HepG2 (cell line): Measurements from ENCODE around the gene ZNF544. TPM values are rescaled to one million over a fixed set of nuclear protein-coding genes. Genes with fewer than 3 reads are reported as not detected.

Experiments used
- ARHGAP35 ChIP-seq: sonication (generic); formaldehyde crosslinking; IDR thresholded peaks from 2 replicates; pipeline ENCODE4 v1.9.0; 2022; ENCODE audit warnings: mild to moderate bottlenecking, inconsistent platforms, moderate library complexity, missing genetic modification reagents, borderline replicate concordance
- CENPX ChIP-seq: sonication (generic); formaldehyde crosslinking; IDR thresholded peaks from 2 replicates; pipeline ENCODE4 v1.9.0; 2021; ENCODE audit warnings: mild to moderate bottlenecking, missing genetic modification reagents, moderate library complexity
- CSRNP2 ChIP-seq: sonication (generic); formaldehyde crosslinking; conservative IDR thresholded peaks from 2 replicates; pipeline ENCODE4 v1.8.0; 2022; ENCODE audit warnings: low read depth, missing genetic modification reagents
- DNMT3B ChIP-seq: conservative IDR thresholded peaks from 2 replicates; pipeline ENCODE4 v1.6.1; 2016; ENCODE audit warnings: missing biosample characterization, control low read depth
- EEA1 ChIP-seq: sonication (generic); formaldehyde crosslinking; IDR thresholded peaks from 2 replicates; pipeline ENCODE4 v1.5.1; 2020; ENCODE audit warnings: mild to moderate bottlenecking, missing genetic modification reagents, borderline replicate concordance
- MIER2 ChIP-seq: IDR thresholded peaks from 2 replicates; pipeline ENCODE4 v1.6.1; 2016; ENCODE audit warnings: missing biosample characterization, missing genetic modification reagents
- MXI1 ChIP-seq: IDR thresholded peaks from 3 replicates; pipeline ENCODE4 v1.6.1; 2012; ENCODE audit warnings: low read depth, low read length, inconsistent platforms, borderline replicate concordance
- PRMT3 ChIP-seq: sonication (generic); formaldehyde crosslinking; IDR thresholded peaks from 2 replicates; pipeline ENCODE4 v1.8.1; 2022; ENCODE audit warnings: low read depth, mild to moderate bottlenecking, moderate library complexity, missing genetic modification reagents, borderline replicate concordance
- RFXAP ChIP-seq: sonication (generic); formaldehyde crosslinking; IDR thresholded peaks from 2 replicates; pipeline ENCODE4 v1.4.0; 2020; ENCODE audit warnings: missing genetic modification reagents, borderline replicate concordance
- SUZ12 ChIP-seq: fragments of 150-350 bp; IDR thresholded peaks from 2 replicates; pipeline ENCODE4 v1.6.1; 2014; ENCODE audit warnings: low read depth, low read length
- TAF1 ChIP-seq: sonication (generic); formaldehyde crosslinking; IDR thresholded peaks from 2 replicates; pipeline ENCODE4 v1.4.0; 2020; ENCODE audit warnings: missing genetic modification reagents
- ZBTB34 ChIP-seq: sonication (generic); formaldehyde crosslinking; IDR thresholded peaks from 2 replicates; pipeline ENCODE4 v1.8.0; 2022; ENCODE audit warnings: mild to moderate bottlenecking, missing genetic modification reagents
- ZC3H4 ChIP-seq: sonication (generic); formaldehyde crosslinking; IDR thresholded peaks from 2 replicates; pipeline ENCODE4 v1.4.0; 2020; ENCODE audit warnings: missing genetic modification reagents, borderline replicate concordance
- ZNF180 ChIP-seq: sonication (generic); formaldehyde crosslinking; IDR thresholded peaks from 2 replicates; pipeline ENCODE4 v1.4.0; 2020; ENCODE audit warnings: low read depth, missing genetic modification reagents, borderline replicate concordance
- ZNF207 ChIP-seq: fragments of 450-650 bp; IDR thresholded peaks from 2 replicates; pipeline ENCODE4 v1.6.1; 2016; ENCODE audit warnings: antibody characterized with exemption, borderline replicate concordance
- ZNF263 ChIP-seq: sonication (generic); formaldehyde crosslinking; IDR thresholded peaks from 2 replicates; pipeline ENCODE4 v1.4.0; 2020; ENCODE audit warnings: missing genetic modification reagents
- ZNF292 ChIP-seq: sonication (generic); formaldehyde crosslinking; IDR thresholded peaks from 2 replicates; pipeline ENCODE4 v1.8.1; 2022; ENCODE audit warnings: mild to moderate bottlenecking, low read depth, missing genetic modification reagents, borderline replicate concordance
- ZNF546 ChIP-seq: sonication (generic); formaldehyde crosslinking; conservative IDR thresholded peaks from 2 replicates; pipeline ENCODE4 v1.8.1; 2023; ENCODE audit warnings: mild to moderate bottlenecking, missing genetic modification reagents
- ZNF75D ChIP-seq: sonication (generic); formaldehyde crosslinking; IDR thresholded peaks from 2 replicates; pipeline ENCODE4 v1.8.1; 2023; ENCODE audit warnings: missing genetic modification reagents, mild to moderate bottlenecking, borderline replicate concordance
- ZNF841 ChIP-seq: sonication (generic); formaldehyde crosslinking; IDR thresholded peaks from 2 replicates; pipeline ENCODE4 v1.8.1; 2023; ENCODE audit warnings: missing genetic modification reagents, borderline replicate concordance
- polyA plus RNA-seq, 8 experiments: library from polyadenylated mRNA; depleted of rRNA in 3 of 8; stranded (reverse) in 7 of 8; unstranded in 1 of 8; fragments of >200 nt; fragmentation: Illumina TruSeq in 4 of 8; extraction: Trizol in 4 of 8; gene quantifications; 2 replicates each; pipeline versions ENCODE4 v1.2.1 to v1.2.3, GENCODE V29; 2011 to 2016; ENCODE audit warnings: low read depth in 4 of 8, missing spikeins in 1 of 8, mixed read lengths in 1 of 8; ENCODE audit not compliant: insufficient read depth in 1 of 8
- total RNA-seq, 5 experiments: library from RNA; depleted of rRNA; stranded (reverse); fragments of >200 nt; fragmentation: Illumina TruSeq; extraction: Trizol; gene quantifications; 2 replicates each; pipeline ENCODE4 v1.2.3, GENCODE V29; 2016; ENCODE audit warnings: low read depth in 1 of 5
- TF ChIP-seq, protein P1 (sequence below): sonication (generic); formaldehyde crosslinking; IDR thresholded peaks from 2 replicates; pipeline ENCODE4 v1.5.0; 2020; ENCODE audit warnings: missing genetic modification reagents, mild to moderate bottlenecking, borderline replicate concordance
- TF ChIP-seq, protein P2 (sequence below): sonication (generic); formaldehyde crosslinking; IDR thresholded peaks from 2 replicates; pipeline ENCODE4 v1.5.0; 2020; ENCODE audit warnings: missing genetic modification reagents
- TF ChIP-seq, protein P3 (sequence below): sonication (generic); formaldehyde crosslinking; IDR thresholded peaks from 2 replicates; pipeline ENCODE4 v1.5.1; 2020; ENCODE audit warnings: missing genetic modification reagents, mild to moderate bottlenecking, borderline replicate concordance

Gene ZNF544
- total and polyA plus RNA-seq, 2 of the 13 experiments (the other 11 are each of a cell fraction or from before 2014, with no cell fraction given) = 13.1 to 17.0 TPM

DNA sequence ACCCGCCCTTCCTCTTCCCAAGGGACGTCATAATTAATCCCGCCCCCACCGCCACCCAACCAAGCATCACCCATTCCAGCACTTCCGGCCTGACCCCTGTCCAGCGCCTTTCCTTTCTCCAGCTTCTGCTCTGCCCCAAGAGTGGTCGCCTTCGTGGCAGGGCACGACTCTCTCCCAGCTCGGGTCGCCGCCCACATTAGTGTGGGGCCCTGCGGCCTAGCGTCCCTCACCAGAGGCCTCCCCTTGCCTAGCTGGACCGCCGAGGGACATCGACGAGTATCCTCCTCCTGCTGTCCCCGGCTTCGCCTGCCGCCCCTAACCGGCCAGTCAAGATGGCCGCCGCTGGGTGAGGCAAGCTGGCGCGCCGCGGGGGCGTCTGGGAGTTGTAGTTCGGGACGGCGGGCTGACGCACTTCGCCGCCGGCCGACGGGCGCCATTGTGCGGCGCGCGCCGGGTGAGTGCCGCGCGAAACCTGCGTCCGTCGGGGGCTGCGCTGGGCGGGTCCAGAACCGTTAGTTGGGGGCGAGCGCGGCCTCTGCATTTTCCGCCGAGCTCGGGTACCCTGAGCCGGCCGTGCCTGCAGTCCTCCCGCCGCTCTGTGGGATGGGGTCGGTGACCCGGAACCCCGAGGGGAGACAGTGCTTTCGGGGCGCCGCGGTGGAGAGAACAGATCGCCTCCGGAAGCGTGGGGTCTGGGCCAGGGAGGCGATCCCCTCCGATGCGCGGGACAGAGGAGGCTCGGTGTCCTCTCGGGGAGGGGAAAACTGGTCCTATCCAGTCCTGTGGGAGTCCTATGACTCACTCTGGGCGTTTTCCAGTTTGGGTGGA lies 45.5 kb upstream of the ZNF544 start, which contains the start of gene ZNF274 (continued):
- peak; percentile 74 for TF ChIP-seq ARHGAP35
- TF ChIP-seq, protein P1, sequence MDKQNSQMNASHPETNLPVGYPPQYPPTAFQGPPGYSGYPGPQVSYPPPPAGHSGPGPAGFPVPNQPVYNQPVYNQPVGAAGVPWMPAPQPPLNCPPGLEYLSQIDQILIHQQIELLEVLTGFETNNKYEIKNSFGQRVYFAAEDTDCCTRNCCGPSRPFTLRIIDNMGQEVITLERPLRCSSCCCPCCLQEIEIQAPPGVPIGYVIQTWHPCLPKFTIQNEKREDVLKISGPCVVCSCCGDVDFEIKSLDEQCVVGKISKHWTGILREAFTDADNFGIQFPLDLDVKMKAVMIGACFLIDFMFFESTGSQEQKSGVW (CRISPR knock-in tag) = no peak
- TF ChIP-seq ZNF546 (CRISPR knock-in tag) = peak; percentile 72; the same call in 1 of the 2 replicates
- TF ChIP-seq CSRNP2 (CRISPR knock-in tag) = no peak
- TF ChIP-seq ZNF207 = no peak
- peak; percentile 81; the same call in 1 of the 2 replicates for TF ChIP-seq ZNF841
- peak; percentile 82 for TF ChIP-seq TAF1 (CRISPR knock-in tag)
- no peak for TF ChIP-seq RFXAP (CRISPR knock-in tag)
- peak; percentile 30; the same call in 1 of the 2 replicates for TF ChIP-seq ZC3H4 (CRISPR knock-in tag)
- no peak for TF ChIP-seq ZBTB34 (CRISPR knock-in tag)
- TF ChIP-seq ZNF292 (CRISPR knock-in tag) = no peak
- no peak for TF ChIP-seq ZNF180 (CRISPR knock-in tag)
- TF ChIP-seq CENPX (CRISPR knock-in tag) = no peak
- TF ChIP-seq ZNF263 = no peak
- TF ChIP-seq SUZ12 = peak; percentile 67
- peak; percentile 79; the same call in 1 of the 3 replicates for TF ChIP-seq MXI1
- TF ChIP-seq EEA1 (CRISPR knock-in tag) = peak; percentile 57; the same call in 1 of the 2 replicates
- no peak for TF ChIP-seq ZNF75D (CRISPR knock-in tag)
- TF ChIP-seq DNMT3B = no peak
- no peak for TF ChIP-seq PRMT3
- TF ChIP-seq, protein P2, sequence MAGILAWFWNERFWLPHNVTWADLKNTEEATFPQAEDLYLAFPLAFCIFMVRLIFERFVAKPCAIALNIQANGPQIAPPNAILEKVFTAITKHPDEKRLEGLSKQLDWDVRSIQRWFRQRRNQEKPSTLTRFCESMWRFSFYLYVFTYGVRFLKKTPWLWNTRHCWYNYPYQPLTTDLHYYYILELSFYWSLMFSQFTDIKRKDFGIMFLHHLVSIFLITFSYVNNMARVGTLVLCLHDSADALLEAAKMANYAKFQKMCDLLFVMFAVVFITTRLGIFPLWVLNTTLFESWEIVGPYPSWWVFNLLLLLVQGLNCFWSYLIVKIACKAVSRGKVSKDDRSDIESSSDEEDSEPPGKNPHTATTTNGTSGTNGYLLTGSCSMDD (CRISPR knock-in tag) = no peak; the same call in 1 of the 2 replicates
- peak; percentile 54; the same call in 1 of the 2 replicates for TF ChIP-seq MIER2 (CRISPR knock-in tag)
- TF ChIP-seq, protein P3, sequence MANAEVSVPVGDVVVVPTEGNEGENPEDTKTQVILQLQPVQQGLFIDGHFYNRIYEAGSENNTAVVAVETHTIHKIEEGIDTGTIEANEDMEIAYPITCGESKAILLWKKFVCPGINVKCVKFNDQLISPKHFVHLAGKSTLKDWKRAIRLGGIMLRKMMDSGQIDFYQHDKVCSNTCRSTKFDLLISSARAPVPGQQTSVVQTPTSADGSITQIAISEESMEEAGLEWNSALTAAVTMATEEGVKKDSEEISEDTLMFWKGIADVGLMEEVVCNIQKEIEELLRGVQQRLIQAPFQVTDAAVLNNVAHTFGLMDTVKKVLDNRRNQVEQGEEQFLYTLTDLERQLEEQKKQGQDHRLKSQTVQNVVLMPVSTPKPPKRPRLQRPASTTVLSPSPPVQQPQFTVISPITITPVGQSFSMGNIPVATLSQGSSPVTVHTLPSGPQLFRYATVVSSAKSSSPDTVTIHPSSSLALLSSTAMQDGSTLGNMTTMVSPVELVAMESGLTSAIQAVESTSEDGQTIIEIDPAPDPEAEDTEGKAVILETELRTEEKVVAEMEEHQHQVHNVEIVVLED = peak; percentile 95
